Type B pancreatic cell (in vitro differentiated cells): ENCODE results near the gene KRTAP1-4. TPM values are rescaled to one million over a fixed set of nuclear protein-coding genes. Genes with fewer than 3 reads are reported as not detected.

Experiments used
- DNase-seq: peaks from one replicate; pipeline ENCODE4 v3.0.0; 2021; ENCODE audit warnings: mixed read lengths; ENCODE audit not compliant: unreplicated experiment; ENCODE audit errors: extremely low spot score
- H3K27ac Mint-ChIP-seq: 2 replicates; pipeline ENCODE4 v1.8.0; 2021; ENCODE audit warnings: mild to moderate bottlenecking, mixed read lengths
- H3K27me3 Mint-ChIP-seq: 2 replicates; pipeline ENCODE4 v1.8.0; 2021; ENCODE audit warnings: mixed read lengths
- H3K36me3 Mint-ChIP-seq: 2 replicates; pipeline ENCODE4 v1.8.0; 2021; ENCODE audit warnings: mixed read lengths
- H3K4me1 Mint-ChIP-seq: one replicate; pipeline ENCODE4 v1.8.0; 2021; ENCODE audit warnings: mixed read lengths; ENCODE audit not compliant: unreplicated experiment
- H3K4me3 Mint-ChIP-seq: 2 replicates; pipeline ENCODE4 v1.8.0; 2021; ENCODE audit warnings: mild to moderate bottlenecking, mixed read lengths
- H3K9me3 Mint-ChIP-seq: 2 replicates; pipeline ENCODE4 v1.8.0; 2021; ENCODE audit warnings: mixed read lengths
- CTCF ChIP-seq: fragments of 200-600 bp; sonication (generic); conservative IDR thresholded peaks from 2 replicates; pipeline ENCODE4 v1.5.0; 2021; ENCODE audit warnings: antibody characterized with exemption, mild to moderate bottlenecking
- total RNA-seq: library from RNA; stranded (reverse); gene quantifications from 2 replicates; pipeline ENCODE4 v1.2.1, GENCODE V29; 2021; ENCODE audit warnings: low replicate concordance

The KRTAP1-4 gene
- total RNA-seq, 1 donor from 2014 or later, result not detected

DNA sequence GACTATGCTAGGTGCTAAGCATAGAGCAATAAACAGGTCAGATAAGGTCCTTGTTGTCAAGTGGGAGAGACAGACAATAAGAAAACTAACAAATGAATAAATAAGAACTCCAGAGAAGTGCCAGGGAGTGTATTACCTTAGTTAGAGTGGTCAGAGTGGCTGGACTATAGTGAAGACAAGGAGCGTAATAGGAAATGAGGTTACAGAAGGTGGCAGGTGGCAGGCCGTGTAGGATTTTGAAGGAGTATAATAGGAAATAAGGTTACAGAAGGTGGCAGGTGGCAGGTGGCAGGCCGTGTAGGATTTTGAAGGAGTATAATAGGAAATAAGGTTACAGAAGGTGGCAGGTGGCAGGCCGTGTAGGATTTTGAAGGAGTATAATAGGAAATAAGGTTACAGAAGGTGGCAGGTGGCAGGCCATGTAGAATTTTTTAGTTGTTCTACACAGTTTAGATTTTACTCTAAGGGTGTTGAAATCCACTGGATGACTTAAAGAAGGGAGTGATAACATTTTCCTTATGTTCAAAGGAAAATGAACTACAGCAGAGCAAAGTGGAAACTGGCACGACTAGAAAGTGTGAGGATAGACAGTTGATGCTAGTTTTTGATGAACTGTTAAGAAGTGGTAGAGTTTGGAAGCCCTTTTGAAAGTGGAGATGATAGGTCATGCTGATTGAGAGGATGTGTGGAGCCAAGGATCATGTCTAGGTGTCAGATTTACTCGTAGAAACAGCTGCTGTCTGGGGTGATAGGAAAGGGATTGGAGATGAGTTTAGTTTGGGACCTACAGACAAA lies 17.5 kb downstream of the KRTAP1-4 start:
- Mint-ChIP-seq H3K4me3 (no peak overlapping the region), H3K27ac (no peak overlapping the region), H3K9me3 (no peaks in the 10 kb centered on the region), H3K4me1 (peaks cover 18% of the 10 kb centered on the region), H3K36me3 (no peaks in the 10 kb centered on the region), H3K27me3 (no peaks in the 10 kb centered on the region)
- no peak for DNase-seq
- TF ChIP-seq CTCF, result no peak

DNA sequence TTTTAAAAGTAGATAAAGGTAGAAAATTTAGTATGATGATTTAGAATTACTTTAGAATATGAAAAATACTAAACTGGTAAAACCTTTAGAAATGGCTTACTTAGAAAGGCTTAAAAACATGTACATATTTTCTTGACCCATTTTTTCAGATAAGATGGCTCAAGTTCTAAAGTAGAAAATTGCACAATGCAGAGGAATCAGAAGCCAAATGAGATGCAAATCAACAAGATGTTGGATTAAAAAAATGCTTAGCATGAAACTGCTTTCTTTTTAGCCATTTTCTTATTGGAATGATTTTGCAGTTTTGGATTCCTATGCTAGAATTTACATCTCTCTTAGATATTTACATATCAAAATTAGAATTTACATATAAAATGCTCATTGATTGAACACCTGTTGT lies 19.6 kb downstream of the KRTAP1-4 start:
- no peak for DNase-seq
- no peaks in the 10 kb centered on the region for H3K36me3 Mint-ChIP-seq
- TF ChIP-seq CTCF, result no peak
- peaks cover 21% of the 10 kb centered on the region for H3K4me1 Mint-ChIP-seq
- H3K4me3 Mint-ChIP-seq, result no peak overlapping the region
- no peak overlapping the region for H3K27ac Mint-ChIP-seq
- no peaks in the 10 kb centered on the region for H3K9me3 Mint-ChIP-seq
- H3K27me3 Mint-ChIP-seq, result no peaks in the 10 kb centered on the region

- H3K4me3 Mint-ChIP-seq, result no peak overlapping the region
- no peaks in the 10 kb centered on the region for H3K27me3 Mint-ChIP-seq
- TF ChIP-seq CTCF, result no peak
- H3K4me1 Mint-ChIP-seq, result peaks cover 21% of the 10 kb centered on the region
- no peaks in the 10 kb centered on the region for H3K9me3 Mint-ChIP-seq
- no peaks in the 10 kb centered on the region for H3K36me3 Mint-ChIP-seq
- no peak overlapping the region for H3K27ac Mint-ChIP-seq
- DNase-seq, result no peak
Measured at GRCh38 chr17:41009936-41010335, 20.1 kb downstream of the KRTAP1-4 start.

DNA sequence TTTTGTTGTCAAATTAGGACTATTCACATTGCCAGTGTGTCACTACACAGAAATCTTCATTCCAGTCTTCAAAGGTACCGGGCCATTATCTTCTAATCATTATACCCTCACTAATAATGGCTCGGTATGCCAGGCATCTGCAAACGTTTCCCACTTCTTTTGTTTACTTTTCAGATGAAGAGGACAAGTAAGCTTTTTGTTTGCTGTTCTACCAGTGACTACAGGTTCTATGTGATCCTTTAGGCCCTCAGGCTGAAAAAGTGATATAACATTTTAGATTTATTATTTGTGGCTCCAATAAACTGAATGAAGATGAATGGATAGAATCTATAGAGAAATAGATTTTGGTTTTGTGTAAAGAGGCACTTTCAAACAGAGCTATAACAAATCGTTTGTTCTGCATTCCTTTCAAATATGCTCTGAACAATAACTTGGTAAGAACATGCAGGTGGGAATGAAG lies 20.7 kb downstream of the KRTAP1-4 start:
- DNase-seq, result no peak
- no peak for TF ChIP-seq CTCF
- Mint-ChIP-seq H3K27ac (peak overlapping the region; percentile 38), H3K9me3 (no peaks in the 10 kb centered on the region), H3K27me3 (no peaks in the 10 kb centered on the region), H3K4me1 (peaks cover 21% of the 10 kb centered on the region), H3K4me3 (no peak overlapping the region), H3K36me3 (no peaks in the 10 kb centered on the region)

DNA sequence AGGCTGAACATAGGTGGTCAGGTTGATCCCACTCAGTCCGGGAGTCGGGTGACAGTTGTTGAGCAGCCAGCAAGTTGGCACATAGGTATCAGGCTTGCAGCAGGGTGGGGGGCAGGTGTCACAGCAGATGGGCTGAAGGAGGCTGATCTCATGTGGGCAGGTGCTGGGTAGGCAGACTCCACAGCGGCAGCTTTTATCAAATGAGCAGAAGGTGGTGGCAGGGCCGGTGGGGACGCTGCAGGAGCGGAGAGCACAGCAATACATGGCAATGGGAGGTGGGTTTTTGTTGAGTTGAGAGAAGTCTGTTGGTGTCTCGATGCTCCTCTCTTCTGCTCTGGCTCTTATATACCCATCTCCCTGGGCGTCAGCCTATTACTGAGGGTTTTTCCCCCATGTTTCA lies 21.2 kb downstream of the KRTAP1-4 start, which contains the start of gene KRTAP3-1:
TSS of gene KRTAP3-1 (minus strand) at position 318 of the 400 bp plus-strand sequence. CDS start at position 264, 54 bp downstream.
- H3K27ac Mint-ChIP-seq, result peak within 1 kb of the TSS; percentile 38
- no peak within 1 kb of the TSS for H3K4me3 Mint-ChIP-seq
- no peak for TF ChIP-seq CTCF
- H3K9me3 Mint-ChIP-seq, result no peaks in the 10 kb centered on the region
- H3K27me3 Mint-ChIP-seq, result no peaks in the 10 kb centered on the region
- peaks cover 21% of the 10 kb centered on the region for H3K4me1 Mint-ChIP-seq
- H3K36me3 Mint-ChIP-seq, result no peaks in the 10 kb centered on the region
- no peak for DNase-seq
